ENCODE data around the gene FBLN5. TPM values are rescaled to one million over a fixed set of nuclear protein-coding genes. Genes with fewer than 3 reads are reported as not detected.

The FBLN5 gene
- total and polyA plus RNA-seq, 9 of the 15 experiments (the other 6 are each of a cell fraction or from before 2014, with no cell fraction given): 0.11 to 0.22 TPM; not detected in 7

- Histone ChIP-seq H3K79me2 (ENCODE audit: control insufficient read depth, insufficient read depth, low read length) (no peaks in the 10 kb centered on the region), H2AFZ (ENCODE audit: low read depth, low read length) (no peak overlapping the region), H3K27ac (ENCODE audit: extremely low read depth, low read depth, low read length) (no peak overlapping the region), H3K36me3 (ENCODE audit: control insufficient read depth, insufficient read depth, low read length) (no peaks in the 10 kb centered on the region), H3K27me3 (ENCODE audit: control insufficient read depth in 2 of 2, insufficient read depth in 2 of 2, low read length in 2 of 2) (peaks cover 0 to 5% of the 10 kb centered on the region in 2 experiments; a peak in 2 of 5 replicates), H3K9ac (ENCODE audit: insufficient read depth in 1 of 2, low read depth in 2 of 2, low read length in 2 of 2) (no peak overlapping the region), H3K9me3 (replicated peaks; ENCODE audit: control insufficient read depth, insufficient read depth, low read depth, low read length) (no peaks in the 10 kb centered on the region), H4K20me1 (replicated peaks; ENCODE audit: control insufficient read depth, insufficient read depth, low read length) (no peaks in the 10 kb centered on the region), H3K9me1 (ENCODE audit: control insufficient read depth, insufficient read depth, low read length) (no peaks in the 10 kb centered on the region), H3K4me1 (replicated peaks in 1 of 2; ENCODE audit: control insufficient read depth in 2 of 2, insufficient read depth in 2 of 2, low read length in 2 of 2) (no peaks in the 10 kb centered on the region), H3K4me3 (no peak overlapping the region), H3K4me2 (ENCODE audit: insufficient read depth, low read length) (no peak overlapping the region)
- no peak for TF ChIP-seq GTF2E2 (tag; IDR thresholded peaks at IDR 0.05)
- no peak for TF ChIP-seq SNIP1 (IDR thresholded peaks at IDR 0.05; ENCODE audit: low read depth)
- no peak for TF ChIP-seq IRF2 (CRISPR knock-in tag; IDR thresholded peaks at IDR 0.05)
- TF ChIP-seq, protein P1, sequence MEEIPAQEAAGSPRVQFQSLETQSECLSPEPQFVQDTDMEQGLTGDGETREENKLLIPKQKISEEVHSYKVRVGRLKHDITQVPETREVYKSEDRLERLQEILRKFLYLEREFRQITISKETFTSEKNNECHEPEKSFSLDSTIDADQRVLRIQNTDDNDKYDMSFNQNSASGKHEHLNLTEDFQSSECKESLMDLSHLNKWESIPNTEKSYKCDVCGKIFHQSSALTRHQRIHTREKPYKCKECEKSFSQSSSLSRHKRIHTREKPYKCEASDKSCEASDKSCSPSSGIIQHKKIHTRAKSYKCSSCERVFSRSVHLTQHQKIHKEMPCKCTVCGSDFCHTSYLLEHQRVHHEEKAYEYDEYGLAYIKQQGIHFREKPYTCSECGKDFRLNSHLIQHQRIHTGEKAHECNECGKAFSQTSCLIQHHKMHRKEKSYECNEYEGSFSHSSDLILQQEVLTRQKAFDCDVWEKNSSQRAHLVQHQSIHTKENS (CRISPR knock-in tag; IDR thresholded peaks at IDR 0.05): no peak
- TF ChIP-seq HEY1 (CRISPR knock-in tag; IDR thresholded peaks at IDR 0.05; ENCODE audit: borderline replicate concordance): no peak
- intact Hi-C loops (cut with micrococcal nuclease): no loop called here
- ATAC-seq (no peak), FAIRE-seq (no peak), DNase-seq (ENCODE audit: extremely low read depth in 1 of 4, low spot score in 3 of 4) (no peak)
- WGBS (ENCODE audit: insufficient coverage, low coverage, missing lambda C conversion rate): 10% methylated on average over 5 of the region's 5 CpGs
- ChIA-PET POLR2A (no interaction called here), CTCF (ENCODE audit: low intra/inter-chr PET ratio) (interaction anchor here (1.3 to 1.5 kb wide), 2 partner anchors 262 to 585 kb away, joined by 3 to 9 read pairs; no protein-coding TSS in a partner anchor)
- in situ Hi-C loops (cut with MboI): no loop called here
- BruUV-seq (replicated peaks): no TSS peak
These were observed 35.5 kb downstream of the FBLN5 start for GRCh38 chr14:91912035-91912434.

All from K562 (cell line).